A549 treated with Hydrocortisone at 1 μM for 4 hours (cell line): ENCODE results near the gene MAGEE2. TPM values are rescaled to one million over a fixed set of nuclear protein-coding genes. Genes with fewer than 3 reads are reported as not detected.

ENCODE experiments used
- total RNA-seq: library from RNA; stranded (reverse); fragments of 200-300 nt; extraction: Qiagen RNA extraction; gene quantifications from 5 replicates; pipeline ENCODE4 v1.2.3, GENCODE V29; 2022

MAGEE2 gene, protein sequence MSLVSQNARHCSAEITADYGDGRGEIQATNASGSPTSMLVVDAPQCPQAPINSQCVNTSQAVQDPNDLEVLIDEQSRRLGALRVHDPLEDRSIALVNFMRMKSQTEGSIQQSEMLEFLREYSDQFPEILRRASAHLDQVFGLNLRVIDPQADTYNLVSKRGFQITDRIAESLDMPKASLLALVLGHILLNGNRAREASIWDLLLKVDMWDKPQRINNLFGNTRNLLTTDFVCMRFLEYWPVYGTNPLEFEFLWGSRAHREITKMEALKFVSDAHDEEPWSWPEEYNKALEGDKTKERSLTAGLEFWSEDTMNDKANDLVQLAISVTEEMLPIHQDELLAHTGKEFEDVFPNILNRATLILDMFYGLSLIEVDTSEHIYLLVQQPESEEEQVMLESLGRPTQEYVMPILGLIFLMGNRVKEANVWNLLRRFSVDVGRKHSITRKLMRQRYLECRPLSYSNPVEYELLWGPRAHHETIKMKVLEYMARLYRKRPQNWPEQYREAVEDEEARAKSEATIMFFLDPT
- total RNA-seq = not detected in 5 replicates

DNA sequence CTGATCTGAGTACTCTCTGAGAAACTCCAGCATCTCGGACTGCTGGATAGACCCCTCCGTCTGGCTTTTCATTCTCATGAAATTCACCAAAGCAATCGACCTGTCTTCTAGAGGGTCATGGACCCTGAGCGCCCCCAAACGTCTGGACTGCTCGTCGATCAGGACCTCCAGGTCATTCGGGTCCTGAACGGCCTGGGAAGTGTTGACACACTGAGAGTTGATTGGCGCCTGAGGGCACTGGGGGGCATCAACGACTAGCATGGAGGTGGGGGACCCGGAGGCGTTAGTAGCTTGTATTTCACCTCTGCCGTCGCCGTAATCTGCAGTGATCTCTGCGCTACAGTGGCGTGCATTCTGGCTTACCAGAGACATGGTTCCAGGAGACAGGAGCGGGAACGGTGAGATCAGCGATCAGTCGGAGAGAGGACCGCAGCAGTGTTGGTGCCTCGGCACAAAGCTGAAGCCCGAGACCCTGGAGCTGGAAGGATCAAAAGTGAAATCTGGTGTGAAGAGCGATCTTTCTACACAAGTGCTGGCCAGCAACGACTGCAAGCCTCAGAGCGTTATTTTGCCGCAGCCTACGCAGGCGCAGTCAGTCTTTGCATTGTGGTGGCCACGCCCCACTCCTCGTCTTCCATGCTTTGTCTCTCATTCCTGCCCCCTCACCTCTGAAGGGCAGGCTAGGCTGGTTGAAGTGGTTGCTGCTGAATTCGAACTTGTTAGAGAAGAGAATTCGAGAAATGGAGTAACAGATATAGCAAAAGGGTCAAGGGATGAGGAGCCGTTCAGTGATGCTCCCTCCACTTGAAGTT is at the start of gene MAGEE2:
Gene MAGEE2 (minus strand): TSS at position 575 of the 812 bp plus-strand sequence. CDS start 203 bp downstream, at position 372.

